ENCODE measurements around the gene CSDE1. TPM values are rescaled to one million over a fixed set of nuclear protein-coding genes. Genes with fewer than 3 reads are reported as not detected.

The CSDE1 gene
- total RNA-seq, 1 experiment from 2014 or later, result 595 TPM

DNA sequence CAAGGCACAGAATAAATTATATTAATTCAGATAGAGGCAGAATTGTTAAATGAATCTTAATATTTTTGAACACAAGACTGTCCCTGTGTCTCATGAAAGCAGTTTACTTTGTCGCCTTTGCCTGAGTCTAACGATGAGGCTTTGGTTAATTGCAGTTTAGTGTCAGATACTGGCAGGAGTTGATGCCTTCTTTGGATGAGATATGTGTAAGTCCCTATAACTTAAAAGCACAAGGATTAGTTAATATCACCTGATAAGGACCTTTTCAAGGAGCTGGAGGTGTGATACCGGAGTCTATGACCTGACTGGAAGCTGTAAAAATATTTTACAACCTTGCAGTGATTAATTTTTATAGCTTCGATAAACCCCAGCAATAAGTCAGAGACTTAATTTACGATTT lies 24.7 kb upstream of the CSDE1 start:
- Mint-ChIP-seq H3K36me3 (peaks cover 19% of the 10 kb centered on the region), H3K9me3 (peaks cover 25% of the 10 kb centered on the region), H3K27me3 (ENCODE audit: low read depth) (peaks cover 55% of the 10 kb centered on the region), H3K4me3 (no peak overlapping the region), H3K27ac (no peak overlapping the region), H3K4me1 (0 out of 2 replicates have a peak, but pooled peaks cover 5% of the 10 kb centered on the region)
- ChIA-PET CTCF (no interaction called here), POLR2A (no interaction called here)
- ATAC-seq (no peak), DNase-seq (ENCODE audit: low spot score) (no peak)
- no peak for TF ChIP-seq SP1 (CRISPR knock-in tag; conservative IDR thresholded peaks at IDR 0.05)
- no peak for TF ChIP-seq RELA (CRISPR knock-in tag; IDR thresholded peaks at IDR 0.05; ENCODE audit: borderline replicate concordance)
- no peak for TF ChIP-seq SMAD3 (CRISPR knock-in tag; IDR thresholded peaks at IDR 0.05; ENCODE audit: borderline replicate concordance)
- TF ChIP-seq CBFB (CRISPR knock-in tag; IDR thresholded peaks at IDR 0.05; ENCODE audit: low read depth), result no peak
- TF ChIP-seq, protein P1, sequence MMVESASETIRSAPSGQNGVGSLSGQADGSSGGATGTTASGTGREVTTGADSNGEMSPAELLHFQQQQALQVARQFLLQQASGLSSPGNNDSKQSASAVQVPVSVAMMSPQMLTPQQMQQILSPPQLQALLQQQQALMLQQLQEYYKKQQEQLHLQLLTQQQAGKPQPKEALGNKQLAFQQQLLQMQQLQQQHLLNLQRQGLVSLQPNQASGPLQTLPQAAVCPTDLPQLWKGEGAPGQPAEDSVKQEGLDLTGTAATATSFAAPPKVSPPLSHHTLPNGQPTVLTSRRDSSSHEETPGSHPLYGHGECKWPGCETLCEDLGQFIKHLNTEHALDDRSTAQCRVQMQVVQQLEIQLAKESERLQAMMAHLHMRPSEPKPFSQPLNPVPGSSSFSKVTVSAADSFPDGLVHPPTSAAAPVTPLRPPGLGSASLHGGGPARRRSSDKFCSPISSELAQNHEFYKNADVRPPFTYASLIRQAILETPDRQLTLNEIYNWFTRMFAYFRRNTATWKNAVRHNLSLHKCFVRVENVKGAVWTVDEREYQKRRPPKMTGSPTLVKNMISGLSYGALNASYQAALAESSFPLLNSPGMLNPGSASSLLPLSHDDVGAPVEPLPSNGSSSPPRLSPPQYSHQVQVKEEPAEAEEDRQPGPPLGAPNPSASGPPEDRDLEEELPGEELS (CRISPR knock-in tag; IDR thresholded peaks at IDR 0.05), result no peak
- TF ChIP-seq SOX15 (CRISPR knock-in tag; IDR thresholded peaks at IDR 0.05), result no peak
- no peak for TF ChIP-seq FOXP1 (CRISPR knock-in tag; IDR thresholded peaks at IDR 0.05; ENCODE audit: borderline replicate concordance)
- no peak for TF ChIP-seq GTF2I (CRISPR knock-in tag; conservative IDR thresholded peaks at IDR 0.05)
- TF ChIP-seq, protein P2, sequence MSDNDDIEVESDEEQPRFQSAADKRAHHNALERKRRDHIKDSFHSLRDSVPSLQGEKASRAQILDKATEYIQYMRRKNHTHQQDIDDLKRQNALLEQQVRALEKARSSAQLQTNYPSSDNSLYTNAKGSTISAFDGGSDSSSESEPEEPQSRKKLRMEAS (CRISPR knock-in tag; IDR thresholded peaks at IDR 0.05), result no peak
- TF ChIP-seq, protein P3, sequence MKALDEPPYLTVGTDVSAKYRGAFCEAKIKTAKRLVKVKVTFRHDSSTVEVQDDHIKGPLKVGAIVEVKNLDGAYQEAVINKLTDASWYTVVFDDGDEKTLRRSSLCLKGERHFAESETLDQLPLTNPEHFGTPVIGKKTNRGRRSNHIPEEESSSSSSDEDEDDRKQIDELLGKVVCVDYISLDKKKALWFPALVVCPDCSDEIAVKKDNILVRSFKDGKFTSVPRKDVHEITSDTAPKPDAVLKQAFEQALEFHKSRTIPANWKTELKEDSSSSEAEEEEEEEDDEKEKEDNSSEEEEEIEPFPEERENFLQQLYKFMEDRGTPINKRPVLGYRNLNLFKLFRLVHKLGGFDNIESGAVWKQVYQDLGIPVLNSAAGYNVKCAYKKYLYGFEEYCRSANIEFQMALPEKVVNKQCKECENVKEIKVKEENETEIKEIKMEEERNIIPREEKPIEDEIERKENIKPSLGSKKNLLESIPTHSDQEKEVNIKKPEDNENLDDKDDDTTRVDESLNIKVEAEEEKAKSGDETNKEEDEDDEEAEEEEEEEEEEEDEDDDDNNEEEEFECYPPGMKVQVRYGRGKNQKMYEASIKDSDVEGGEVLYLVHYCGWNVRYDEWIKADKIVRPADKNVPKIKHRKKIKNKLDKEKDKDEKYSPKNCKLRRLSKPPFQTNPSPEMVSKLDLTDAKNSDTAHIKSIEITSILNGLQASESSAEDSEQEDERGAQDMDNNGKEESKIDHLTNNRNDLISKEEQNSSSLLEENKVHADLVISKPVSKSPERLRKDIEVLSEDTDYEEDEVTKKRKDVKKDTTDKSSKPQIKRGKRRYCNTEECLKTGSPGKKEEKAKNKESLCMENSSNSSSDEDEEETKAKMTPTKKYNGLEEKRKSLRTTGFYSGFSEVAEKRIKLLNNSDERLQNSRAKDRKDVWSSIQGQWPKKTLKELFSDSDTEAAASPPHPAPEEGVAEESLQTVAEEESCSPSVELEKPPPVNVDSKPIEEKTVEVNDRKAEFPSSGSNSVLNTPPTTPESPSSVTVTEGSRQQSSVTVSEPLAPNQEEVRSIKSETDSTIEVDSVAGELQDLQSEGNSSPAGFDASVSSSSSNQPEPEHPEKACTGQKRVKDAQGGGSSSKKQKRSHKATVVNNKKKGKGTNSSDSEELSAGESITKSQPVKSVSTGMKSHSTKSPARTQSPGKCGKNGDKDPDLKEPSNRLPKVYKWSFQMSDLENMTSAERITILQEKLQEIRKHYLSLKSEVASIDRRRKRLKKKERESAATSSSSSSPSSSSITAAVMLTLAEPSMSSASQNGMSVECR (CRISPR knock-in tag; IDR thresholded peaks at IDR 0.05; ENCODE audit: borderline replicate concordance), result no peak
- TF ChIP-seq, protein P4, sequence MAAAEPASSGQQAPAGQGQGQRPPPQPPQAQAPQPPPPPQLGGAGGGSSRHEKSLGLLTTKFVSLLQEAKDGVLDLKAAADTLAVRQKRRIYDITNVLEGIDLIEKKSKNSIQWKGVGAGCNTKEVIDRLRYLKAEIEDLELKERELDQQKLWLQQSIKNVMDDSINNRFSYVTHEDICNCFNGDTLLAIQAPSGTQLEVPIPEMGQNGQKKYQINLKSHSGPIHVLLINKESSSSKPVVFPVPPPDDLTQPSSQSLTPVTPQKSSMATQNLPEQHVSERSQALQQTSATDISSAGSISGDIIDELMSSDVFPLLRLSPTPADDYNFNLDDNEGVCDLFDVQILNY (CRISPR knock-in tag; IDR thresholded peaks at IDR 0.05), result no peak
- no peak for TF ChIP-seq FOXJ3 (CRISPR knock-in tag; IDR thresholded peaks at IDR 0.05; ENCODE audit: borderline replicate concordance)
- no peak for TF ChIP-seq NR3C1 (CRISPR knock-in tag; conservative IDR thresholded peaks at IDR 0.05; ENCODE audit: low read depth)
- TF ChIP-seq EMX1 (CRISPR knock-in tag; IDR thresholded peaks at IDR 0.05), result no peak
- TF ChIP-seq, protein P5, sequence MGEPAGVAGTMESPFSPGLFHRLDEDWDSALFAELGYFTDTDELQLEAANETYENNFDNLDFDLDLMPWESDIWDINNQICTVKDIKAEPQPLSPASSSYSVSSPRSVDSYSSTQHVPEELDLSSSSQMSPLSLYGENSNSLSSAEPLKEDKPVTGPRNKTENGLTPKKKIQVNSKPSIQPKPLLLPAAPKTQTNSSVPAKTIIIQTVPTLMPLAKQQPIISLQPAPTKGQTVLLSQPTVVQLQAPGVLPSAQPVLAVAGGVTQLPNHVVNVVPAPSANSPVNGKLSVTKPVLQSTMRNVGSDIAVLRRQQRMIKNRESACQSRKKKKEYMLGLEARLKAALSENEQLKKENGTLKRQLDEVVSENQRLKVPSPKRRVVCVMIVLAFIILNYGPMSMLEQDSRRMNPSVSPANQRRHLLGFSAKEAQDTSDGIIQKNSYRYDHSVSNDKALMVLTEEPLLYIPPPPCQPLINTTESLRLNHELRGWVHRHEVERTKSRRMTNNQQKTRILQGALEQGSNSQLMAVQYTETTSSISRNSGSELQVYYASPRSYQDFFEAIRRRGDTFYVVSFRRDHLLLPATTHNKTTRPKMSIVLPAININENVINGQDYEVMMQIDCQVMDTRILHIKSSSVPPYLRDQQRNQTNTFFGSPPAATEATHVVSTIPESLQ (CRISPR knock-in tag; IDR thresholded peaks at IDR 0.05), result no peak
- TF ChIP-seq ETV6 (CRISPR knock-in tag; IDR thresholded peaks at IDR 0.05), result no peak
- TF ChIP-seq ELF4 (CRISPR knock-in tag; IDR thresholded peaks at IDR 0.05; ENCODE audit: low read depth), result no peak

Measured in WTC11 (cell line).